GM23338 (cell line): ENCODE results near the gene IL16. TPM values are rescaled to one million over a fixed set of nuclear protein-coding genes. Genes with fewer than 3 reads are reported as not detected.

ENCODE experiments used
- ATAC-seq: fragments of 200-7000 bp; cut with Tn5 transposase; 3 replicates; pipeline ENCODE4 v1.9.1; 2020
- DNase-seq: peaks from one replicate; pipeline ENCODE4 v3.0.0-alpha.2; 2015; ENCODE audit warnings: low spot score
- H2AFZ ChIP-seq: fragments of 200-600 bp; sonication (generic); 2 replicates; pipeline ENCODE4 v1.8.0; 2016; ENCODE audit warnings: antibody characterized with exemption, mild to moderate bottlenecking, moderate library complexity
- H3F3A ChIP-seq: fragments of 200-600 bp; sonication (generic); replicated peaks from 2 replicates; pipeline ENCODE4 v1.8.0; 2017; ENCODE audit warnings: antibody characterized with exemption, mixed run types, low read depth
- H3K27ac ChIP-seq: fragments of 200-600 bp; sonication (generic); 2 replicates; pipeline ENCODE4 v1.6.1; 2016; ENCODE audit warnings: low read depth
- H3K27me3 ChIP-seq: fragments of 200-600 bp; sonication (generic); 2 replicates; pipeline ENCODE4 v1.8.0; 2016; ENCODE audit warnings: mild to moderate bottlenecking, mixed run types, moderate library complexity; ENCODE audit not compliant: insufficient read depth
- H3K36me3 ChIP-seq: fragments of 200-600 bp; sonication (generic); 2 replicates; pipeline ENCODE4 v1.8.0; 2016; ENCODE audit warnings: mild to moderate bottlenecking; ENCODE audit not compliant: insufficient read depth
- H3K4me1 ChIP-seq: fragments of 200-600 bp; sonication (generic); 2 replicates; pipeline ENCODE4 v1.8.0; 2016; ENCODE audit warnings: mild to moderate bottlenecking, moderate library complexity; ENCODE audit not compliant: insufficient read depth
- H3K4me2 ChIP-seq: fragments of 200-600 bp; sonication (generic); 2 replicates; pipeline ENCODE4 v1.7.1; 2017; ENCODE audit warnings: mixed run types
- H3K4me3 ChIP-seq: fragments of 200-600 bp; sonication (generic); 2 replicates; pipeline ENCODE4 v1.6.1; 2016; ENCODE audit warnings: mixed run types
- H3K79me2 ChIP-seq: fragments of 200-600 bp; sonication (generic); replicated peaks from 2 replicates; pipeline ENCODE4 v1.8.0; 2017; ENCODE audit warnings: mild to moderate bottlenecking; ENCODE audit not compliant: insufficient read depth
- H3K9me2 ChIP-seq: fragments of 200-600 bp; sonication (generic); 2 replicates; pipeline ENCODE4 v1.8.0; 2017; ENCODE audit not compliant: insufficient read depth
- H4K20me1 ChIP-seq: fragments of 200-600 bp; sonication (generic); replicated peaks from 2 replicates; pipeline ENCODE4 v1.8.0; 2017; ENCODE audit warnings: mild to moderate bottlenecking; ENCODE audit not compliant: insufficient read depth
- H3K27ac Mint-ChIP-seq: 2 replicates; pipeline ENCODE4 v1.8.0; 2020; ENCODE audit warnings: inconsistent platforms, mild to moderate bottlenecking, moderate library complexity, mixed read lengths
- H3K27me3 Mint-ChIP-seq: 3 replicates; pipeline ENCODE4 v1.8.0; 2022; ENCODE audit warnings: low read depth, mild to moderate bottlenecking, moderate library complexity, mixed read lengths, inconsistent platforms; ENCODE audit not compliant: insufficient read depth, poor library complexity
- H3K36me3 Mint-ChIP-seq: 3 replicates; pipeline ENCODE4 v1.8.0; 2021; ENCODE audit warnings: low read depth, mild to moderate bottlenecking, inconsistent platforms, moderate library complexity, mixed read lengths
- H3K4me1 Mint-ChIP-seq: 3 replicates; pipeline ENCODE4 v1.8.0; 2020; ENCODE audit warnings: mild to moderate bottlenecking, inconsistent platforms, mixed read lengths
- H3K4me3 Mint-ChIP-seq: 3 replicates; pipeline ENCODE4 v1.8.0; 2021; ENCODE audit warnings: moderate library complexity, mild to moderate bottlenecking, inconsistent platforms, mixed read lengths
- H3K9me3 Mint-ChIP-seq: 3 replicates; pipeline ENCODE4 v1.8.0; 2020; ENCODE audit warnings: moderate library complexity, mild to moderate bottlenecking, inconsistent platforms, mixed read lengths
- EZH2 ChIP-seq: fragments of 200-600 bp; sonication (generic); IDR thresholded peaks from one replicate; pipeline ENCODE4 v1.8.0; 2017; ENCODE audit warnings: antibody characterized with exemption, mild to moderate bottlenecking, low read depth; ENCODE audit not compliant: unreplicated experiment
- POLR2AphosphoS5 ChIP-seq: IDR thresholded peaks from 2 replicates; pipeline ENCODE4 v1.6.1; 2016; ENCODE audit warnings: antibody characterized with exemption, low read depth
- STAT1 ChIP-seq: IDR thresholded peaks from one replicate; pipeline ENCODE4 v1.6.1; 2016; ENCODE audit warnings: antibody characterized with exemption; ENCODE audit not compliant: unreplicated experiment
- polyA plus RNA-seq: library from polyadenylated mRNA; unstranded; fragments of >200 nt; fragmentation: Nextera tagmentation; extraction: Ambion mirVana; gene quantifications from 2 replicates; pipeline ENCODE4 v1.2.1, GENCODE V29; 2016
- total RNA-seq: library from RNA; depleted of rRNA; stranded (reverse); fragments of >200 nt; shearing (Covaris generic); gene quantifications from 2 replicates; pipeline ENCODE4 v1.2.3, GENCODE V29; 2014
- TF ChIP-seq, protein P1 (sequence below), 2 experiments: fragments of 200-600 bp in 1 of 2; sonication (generic) in 1 of 2; conservative IDR thresholded peaks; 2 replicates each; pipeline versions ENCODE4 v1.5.1 to v1.6.1; 2016 to 2017; ENCODE audit warnings: antibody characterized with exemption in 2 of 2, low read depth in 2 of 2, mild to moderate bottlenecking in 2 of 2, moderate library complexity in 1 of 2
- TF ChIP-seq, protein P2 (sequence below): IDR thresholded peaks from one replicate; pipeline ENCODE4 v1.6.1; 2018; ENCODE audit warnings: antibody characterized with exemption; ENCODE audit not compliant: unreplicated experiment

The IL16 gene
- total and polyA plus RNA-seq, 2 experiments from 2014 or later, result 0.29 TPM; not detected in 1

DNA sequence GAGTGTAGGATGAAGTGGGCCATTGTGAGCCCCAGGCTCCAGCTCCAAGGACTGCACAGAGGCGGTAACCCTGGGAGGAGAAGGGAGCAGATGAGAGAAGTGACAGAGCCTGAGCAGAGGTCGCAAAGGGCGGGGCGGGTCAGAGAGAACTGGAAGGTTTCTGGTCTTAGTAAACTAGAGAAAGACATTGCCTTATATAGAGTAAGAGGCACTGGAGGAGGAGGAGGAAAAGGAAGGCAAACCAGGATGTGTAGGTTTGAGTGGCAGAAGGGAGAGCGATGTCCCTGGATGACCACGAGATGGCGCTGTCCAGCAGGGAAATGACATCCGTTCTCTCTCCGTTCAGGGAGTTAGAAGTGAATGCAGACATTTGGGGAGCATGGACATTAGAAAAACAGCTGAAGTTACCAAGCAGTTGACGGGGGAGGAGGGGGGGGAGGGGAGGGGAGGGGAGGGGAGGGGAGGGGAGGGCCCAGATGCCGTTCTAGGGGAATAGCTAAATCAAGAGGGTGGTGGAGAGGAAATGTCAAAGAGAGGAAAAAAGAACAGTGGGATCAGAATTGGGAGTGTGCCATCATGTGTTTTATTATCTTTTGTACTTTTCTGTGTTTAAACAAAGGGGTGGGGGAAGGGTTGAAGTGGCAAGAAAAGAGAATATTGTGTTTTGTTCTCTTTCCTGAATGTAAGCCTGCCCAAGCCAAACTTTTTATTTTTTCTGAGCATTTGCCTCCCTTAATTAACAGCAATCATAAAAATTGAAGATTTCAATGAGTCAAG lies 78.4 kb downstream of the IL16 start:
- Mint-ChIP-seq H3K4me3 (no peak overlapping the region), H3K4me1 (peaks cover 9% of the 10 kb centered on the region; the same call in 2 of the 3 replicates)
- peak; percentile 96 for ATAC-seq

More for the DNA sequence above, 78.4 kb downstream of the IL16 start:
- no peaks in the 10 kb centered on the region for H3K27me3 ChIP-seq
- H3K4me2 ChIP-seq, result peak overlapping the region; percentile 19; the same call in 1 of the 2 replicates
- no peak overlapping the region for H3K27ac ChIP-seq
- peak overlapping the region; percentile 67 for H2AFZ ChIP-seq
- TF ChIP-seq, protein P1, sequence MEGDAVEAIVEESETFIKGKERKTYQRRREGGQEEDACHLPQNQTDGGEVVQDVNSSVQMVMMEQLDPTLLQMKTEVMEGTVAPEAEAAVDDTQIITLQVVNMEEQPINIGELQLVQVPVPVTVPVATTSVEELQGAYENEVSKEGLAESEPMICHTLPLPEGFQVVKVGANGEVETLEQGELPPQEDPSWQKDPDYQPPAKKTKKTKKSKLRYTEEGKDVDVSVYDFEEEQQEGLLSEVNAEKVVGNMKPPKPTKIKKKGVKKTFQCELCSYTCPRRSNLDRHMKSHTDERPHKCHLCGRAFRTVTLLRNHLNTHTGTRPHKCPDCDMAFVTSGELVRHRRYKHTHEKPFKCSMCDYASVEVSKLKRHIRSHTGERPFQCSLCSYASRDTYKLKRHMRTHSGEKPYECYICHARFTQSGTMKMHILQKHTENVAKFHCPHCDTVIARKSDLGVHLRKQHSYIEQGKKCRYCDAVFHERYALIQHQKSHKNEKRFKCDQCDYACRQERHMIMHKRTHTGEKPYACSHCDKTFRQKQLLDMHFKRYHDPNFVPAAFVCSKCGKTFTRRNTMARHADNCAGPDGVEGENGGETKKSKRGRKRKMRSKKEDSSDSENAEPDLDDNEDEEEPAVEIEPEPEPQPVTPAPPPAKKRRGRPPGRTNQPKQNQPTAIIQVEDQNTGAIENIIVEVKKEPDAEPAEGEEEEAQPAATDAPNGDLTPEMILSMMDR (conservative IDR thresholded peaks at IDR 0.05; ENCODE audit: low read depth in 2 of 2), result peak; percentile 89 to 100
- TF ChIP-seq, protein P2, sequence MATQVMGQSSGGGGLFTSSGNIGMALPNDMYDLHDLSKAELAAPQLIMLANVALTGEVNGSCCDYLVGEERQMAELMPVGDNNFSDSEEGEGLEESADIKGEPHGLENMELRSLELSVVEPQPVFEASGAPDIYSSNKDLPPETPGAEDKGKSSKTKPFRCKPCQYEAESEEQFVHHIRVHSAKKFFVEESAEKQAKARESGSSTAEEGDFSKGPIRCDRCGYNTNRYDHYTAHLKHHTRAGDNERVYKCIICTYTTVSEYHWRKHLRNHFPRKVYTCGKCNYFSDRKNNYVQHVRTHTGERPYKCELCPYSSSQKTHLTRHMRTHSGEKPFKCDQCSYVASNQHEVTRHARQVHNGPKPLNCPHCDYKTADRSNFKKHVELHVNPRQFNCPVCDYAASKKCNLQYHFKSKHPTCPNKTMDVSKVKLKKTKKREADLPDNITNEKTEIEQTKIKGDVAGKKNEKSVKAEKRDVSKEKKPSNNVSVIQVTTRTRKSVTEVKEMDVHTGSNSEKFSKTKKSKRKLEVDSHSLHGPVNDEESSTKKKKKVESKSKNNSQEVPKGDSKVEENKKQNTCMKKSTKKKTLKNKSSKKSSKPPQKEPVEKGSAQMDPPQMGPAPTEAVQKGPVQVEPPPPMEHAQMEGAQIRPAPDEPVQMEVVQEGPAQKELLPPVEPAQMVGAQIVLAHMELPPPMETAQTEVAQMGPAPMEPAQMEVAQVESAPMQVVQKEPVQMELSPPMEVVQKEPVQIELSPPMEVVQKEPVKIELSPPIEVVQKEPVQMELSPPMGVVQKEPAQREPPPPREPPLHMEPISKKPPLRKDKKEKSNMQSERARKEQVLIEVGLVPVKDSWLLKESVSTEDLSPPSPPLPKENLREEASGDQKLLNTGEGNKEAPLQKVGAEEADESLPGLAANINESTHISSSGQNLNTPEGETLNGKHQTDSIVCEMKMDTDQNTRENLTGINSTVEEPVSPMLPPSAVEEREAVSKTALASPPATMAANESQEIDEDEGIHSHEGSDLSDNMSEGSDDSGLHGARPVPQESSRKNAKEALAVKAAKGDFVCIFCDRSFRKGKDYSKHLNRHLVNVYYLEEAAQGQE, result no peak
- TF ChIP-seq POLR2AphosphoS5, result no peak
- TF ChIP-seq STAT1, result no peak
- no peak for TF ChIP-seq EZH2
- Mint-ChIP-seq H3K36me3 (peaks cover 14% of the 10 kb centered on the region), H3K27me3 (peaks cover 6% of the 10 kb centered on the region), H3K9me3 (peaks cover 29% of the 10 kb centered on the region), H3K27ac (peak overlapping the region; percentile 33; the same call in 1 of the 2 replicates)
- no peaks in the 10 kb centered on the region; the same call in 1 of the 2 replicates for H3K36me3 ChIP-seq
- no peaks in the 10 kb centered on the region for H3K9me2 ChIP-seq
- H3K4me1 ChIP-seq, result peaks cover 6% of the 10 kb centered on the region; the same call in 1 of the 2 replicates
- no peaks in the 10 kb centered on the region for H3K79me2 ChIP-seq
- no peak overlapping the region for H3K4me3 ChIP-seq
- H4K20me1 ChIP-seq, result no peaks in the 10 kb centered on the region
- DNase-seq, result peak; percentile 95
- H3F3A ChIP-seq, result no peaks in the 10 kb centered on the region
